HepG2 (cell line): ENCODE data around the gene DOK4. TPM values are rescaled to one million over a fixed set of nuclear protein-coding genes. Genes with fewer than 3 reads are reported as not detected.

Experiments
- CEBPZ ChIP-seq: IDR thresholded peaks from 2 replicates; pipeline ENCODE4 v1.6.1; 2012; ENCODE audit warnings: low read length, improper control_type of control experiment
- KDM5A ChIP-seq: fragments of 200-600 bp; sonication (generic); IDR thresholded peaks from 2 replicates; pipeline ENCODE4 v1.7.0; 2018; ENCODE audit warnings: antibody characterized with exemption, mild to moderate bottlenecking, low read length, borderline replicate concordance
- MAF1 ChIP-seq: sonication (generic); formaldehyde crosslinking; IDR thresholded peaks from 2 replicates; pipeline ENCODE4 v1.5.0; 2020; ENCODE audit warnings: missing genetic modification reagents, borderline replicate concordance
- NFAT5 ChIP-seq: sonication (generic); formaldehyde crosslinking; IDR thresholded peaks from 2 replicates; pipeline ENCODE4 v1.4.0; 2020; ENCODE audit warnings: missing genetic modification reagents
- NPAS2 ChIP-seq: sonication (generic); formaldehyde crosslinking; IDR thresholded peaks from 2 replicates; pipeline ENCODE4 v1.8.0; 2022; ENCODE audit warnings: mild to moderate bottlenecking, missing genetic modification reagents, borderline replicate concordance
- TRAFD1 ChIP-seq: sonication (generic); formaldehyde crosslinking; IDR thresholded peaks from 2 replicates; pipeline ENCODE4 v1.5.1; 2020; ENCODE audit warnings: missing genetic modification reagents, mild to moderate bottlenecking, borderline replicate concordance
- ZBTB39 ChIP-seq: sonication (generic); formaldehyde crosslinking; IDR thresholded peaks from 2 replicates; pipeline ENCODE4 v1.5.0; 2020; ENCODE audit warnings: missing genetic modification reagents
- ZBTB7B ChIP-seq: sonication (generic); formaldehyde crosslinking; IDR thresholded peaks from 2 replicates; pipeline ENCODE4 v1.4.0; 2020; ENCODE audit warnings: missing genetic modification reagents
- ZMAT3 ChIP-seq: sonication (generic); formaldehyde crosslinking; conservative IDR thresholded peaks from 2 replicates; pipeline ENCODE4 v1.7.0; 2021; ENCODE audit warnings: missing genetic modification reagents
- ZNF619 ChIP-seq: sonication (generic); formaldehyde crosslinking; IDR thresholded peaks from 2 replicates; pipeline ENCODE4 v1.4.0; 2020; ENCODE audit warnings: mild to moderate bottlenecking, missing genetic modification reagents
- ZNF672 ChIP-seq: sonication (generic); formaldehyde crosslinking; IDR thresholded peaks from 2 replicates; pipeline ENCODE4 v1.8.1; 2022; ENCODE audit warnings: missing genetic modification reagents
- ZNF704 ChIP-seq: sonication (generic); formaldehyde crosslinking; IDR thresholded peaks from 2 replicates; pipeline ENCODE4 v1.8.1; 2023; ENCODE audit warnings: mild to moderate bottlenecking, inconsistent platforms, moderate library complexity, missing genetic modification reagents, borderline replicate concordance
- polyA plus RNA-seq, 8 experiments: library from polyadenylated mRNA; depleted of rRNA in 3 of 8; stranded (reverse) in 7 of 8; unstranded in 1 of 8; fragments of >200 nt; fragmentation: Illumina TruSeq in 4 of 8; extraction: Trizol in 4 of 8; gene quantifications; 2 replicates each; pipeline versions ENCODE4 v1.2.1 to v1.2.3, GENCODE V29; 2011 to 2016; ENCODE audit warnings: low read depth in 4 of 8, missing spikeins in 1 of 8, mixed read lengths in 1 of 8; ENCODE audit not compliant: insufficient read depth in 1 of 8
- total RNA-seq, 5 experiments: library from RNA; depleted of rRNA; stranded (reverse); fragments of >200 nt; fragmentation: Illumina TruSeq; extraction: Trizol; gene quantifications; 2 replicates each; pipeline ENCODE4 v1.2.3, GENCODE V29; 2016; ENCODE audit warnings: low read depth in 1 of 5

Gene DOK4
- total and polyA plus RNA-seq, 2 of the 13 experiments (the other 11 are each of a cell fraction or from before 2014, with no cell fraction given), result 52.7 to 70.0 TPM

GRCh38 chr16:57482845-57483545, 3.3 kb downstream of the DOK4 start (continued):
- TF ChIP-seq NFAT5 (no peak), ZBTB7B (peak; percentile 98), ZNF619 (no peak), KDM5A (no peak), NPAS2 (CRISPR knock-in tag) (no peak), CEBPZ (no peak), ZMAT3 (CRISPR knock-in tag) (peak; percentile 69; the same call in 1 of the 2 replicates), ZBTB39 (CRISPR knock-in tag) (no peak), ZNF704 (CRISPR knock-in tag) (peak; percentile 48; the same call in 1 of the 2 replicates), TRAFD1 (CRISPR knock-in tag) (no peak), MAF1 (CRISPR knock-in tag) (no peak), ZNF672 (CRISPR knock-in tag) (no peak)
